Adrenal gland (tissue), 5 donors: ENCODE results near the gene KLKB1.

Experiments
- CTCF ChIP-seq, 6 experiments: fragments of 450-650 bp in 4 of 6; fragments of 200-600 bp in 2 of 6; sonication (generic) in 1 of 6; IDR thresholded peaks; 1 replicate in 5 of 6; 2 replicates in 1 of 6; pipeline versions ENCODE4 v1.5.1 to v1.8.0; 2016 to 2021; ENCODE audit warnings: antibody characterized with exemption in 6 of 6, mild to moderate bottlenecking in 2 of 6, moderate library complexity in 1 of 6
- POLR2A ChIP-seq, 2 donors: fragments of 450-650 bp; IDR thresholded peaks; one replicate each; pipeline ENCODE4 v1.6.1; 2017; ENCODE audit warnings: antibody characterized with exemption in 2 of 2, mild to moderate bottlenecking in 2 of 2, moderate library complexity in 1 of 2
- donor health status: DM: no; HTN: no; CAD: no.

GRCh38 chr4:186298031-186298647 lies 70.8 kb downstream of the KLKB1 start:
- TF ChIP-seq CTCF (IDR thresholded peaks at IDR 0.05): no peak
- TF ChIP-seq POLR2A (IDR thresholded peaks at IDR 0.05): no peak
